ENCODE results near the gene GALNT16.

DNA sequence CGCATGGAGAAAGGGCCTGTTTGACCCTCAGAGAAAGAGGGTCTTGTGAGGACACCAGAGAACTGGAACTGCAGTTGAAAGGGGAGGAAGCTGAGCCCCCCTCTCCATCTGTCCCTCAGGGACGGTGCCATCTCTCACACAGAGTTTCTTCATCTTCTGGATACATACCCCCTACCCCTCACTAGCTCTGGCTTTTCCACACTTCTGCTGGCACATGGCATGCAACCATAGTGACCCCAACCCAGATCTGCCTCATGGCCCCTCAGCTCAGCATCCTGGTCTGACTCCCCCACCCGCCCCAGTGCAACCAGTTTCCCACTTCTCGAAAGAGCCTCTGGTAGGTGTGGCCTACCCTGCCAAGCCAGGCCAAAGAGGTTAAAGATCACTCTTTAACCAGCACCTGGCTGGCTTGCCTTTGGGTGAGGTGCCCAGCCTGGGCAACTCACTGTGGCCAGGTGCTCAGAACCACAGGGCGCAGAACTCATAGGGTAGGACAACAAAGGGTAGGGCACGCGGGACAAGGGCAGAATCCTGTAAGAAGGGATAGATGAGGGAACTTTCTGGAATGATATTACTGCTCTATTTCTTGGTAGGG is 25.8 kb downstream of the GALNT16 start:
- TF ChIP-seq POLR2AphosphoS5 (IDR thresholded peaks at IDR 0.05; ENCODE audit: low read depth, low read length) = no peak
- TF ChIP-seq CEBPB (IDR thresholded peaks at IDR 0.05; ENCODE audit: low read depth, low read length) = no peak
- no peak for TF ChIP-seq BCL11A (IDR thresholded peaks at IDR 0.05; ENCODE audit: low read depth in 2 of 2, low read length in 2 of 2)
- no peak for TF ChIP-seq SIX5 (IDR thresholded peaks at IDR 0.05; ENCODE audit: low read depth, low read length)
- TF ChIP-seq SUZ12 (IDR thresholded peaks at IDR 0.05; ENCODE audit: low read length) = no peak
- TF ChIP-seq, protein P1, sequence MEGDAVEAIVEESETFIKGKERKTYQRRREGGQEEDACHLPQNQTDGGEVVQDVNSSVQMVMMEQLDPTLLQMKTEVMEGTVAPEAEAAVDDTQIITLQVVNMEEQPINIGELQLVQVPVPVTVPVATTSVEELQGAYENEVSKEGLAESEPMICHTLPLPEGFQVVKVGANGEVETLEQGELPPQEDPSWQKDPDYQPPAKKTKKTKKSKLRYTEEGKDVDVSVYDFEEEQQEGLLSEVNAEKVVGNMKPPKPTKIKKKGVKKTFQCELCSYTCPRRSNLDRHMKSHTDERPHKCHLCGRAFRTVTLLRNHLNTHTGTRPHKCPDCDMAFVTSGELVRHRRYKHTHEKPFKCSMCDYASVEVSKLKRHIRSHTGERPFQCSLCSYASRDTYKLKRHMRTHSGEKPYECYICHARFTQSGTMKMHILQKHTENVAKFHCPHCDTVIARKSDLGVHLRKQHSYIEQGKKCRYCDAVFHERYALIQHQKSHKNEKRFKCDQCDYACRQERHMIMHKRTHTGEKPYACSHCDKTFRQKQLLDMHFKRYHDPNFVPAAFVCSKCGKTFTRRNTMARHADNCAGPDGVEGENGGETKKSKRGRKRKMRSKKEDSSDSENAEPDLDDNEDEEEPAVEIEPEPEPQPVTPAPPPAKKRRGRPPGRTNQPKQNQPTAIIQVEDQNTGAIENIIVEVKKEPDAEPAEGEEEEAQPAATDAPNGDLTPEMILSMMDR (IDR thresholded peaks at IDR 0.05; ENCODE audit: control extremely low read depth in 1 of 3, insufficient read depth in 1 of 3, low read depth in 1 of 3, low read length in 3 of 3) = no peak
- no peak for TF ChIP-seq RBBP5 (IDR thresholded peaks at IDR 0.05; ENCODE audit: borderline replicate concordance, low read depth, low read length)
- no peak for TF ChIP-seq POLR2A (IDR thresholded peaks at IDR 0.05; ENCODE audit: control extremely low read depth in 1 of 2, low read depth in 2 of 2, low read length in 2 of 2)
- no peak for TF ChIP-seq EZH2 (IDR thresholded peaks at IDR 0.05; ENCODE audit: low read depth, low read length, severe bottlenecking)

Data from H1 (cell line).